AG04449 (cell line): ENCODE data around the gene TFAP2E.
A peak's percentile ranks its signal among the peaks of the same experiment; 100 is the strongest.

Experiments used
- CTCF ChIA-PET: fragments of 350-600 bp; formaldehyde crosslinking; extraction: SDS; loops from one replicate; lab custom pipeline; 2021; ENCODE audit warnings: antibody characterized with exemption; lab: Yijun Ruan, JAX
- POLR2A ChIA-PET: fragments of 400-600, 350-600 bp; formaldehyde crosslinking; extraction: SDS; loops from one replicate; lab custom pipeline; 2020; ENCODE audit warnings: antibody characterized with exemption, inconsistent platforms; lab: Yijun Ruan, JAX
- DNase-seq: peaks from one replicate; pipeline ENCODE4 v3.0.0-alpha.2; 2010; ENCODE audit warnings: low read depth, low spot score
- H3K4me3 ChIP-seq: 2 replicates; pipeline ENCODE4 v1.5.1; 2011; ENCODE audit warnings: low read depth, mild to moderate bottlenecking, control low read depth, low read length
- CTCF ChIP-seq: IDR thresholded peaks from one replicate; pipeline ENCODE4 v1.5.1; 2011; ENCODE audit warnings: mild to moderate bottlenecking, moderate library complexity, low read length, control low read depth, inconsistent platforms; ENCODE audit not compliant: insufficient read depth; ENCODE audit errors: missing control alignments

The TFAP2E gene

GRCh38 chr1:35557611-35558373 lies 15.3 kb upstream of the TFAP2E start, which contains the start of gene NCDN:
TSS of gene NCDN (plus strand) at chr1:35557799. CDS start at chr1:35558191, 392 bp downstream.
- TF ChIP-seq CTCF = no peak
- ChIA-PET POLR2A (interaction anchor here (0.7 to 1.0 kb wide), 4 partner anchors 11 to 684 kb away, joined by 3 to 7 read pairs (median 3); no protein-coding TSS in a partner anchor), CTCF (interaction anchor here (0.7 to 15.0 kb wide), 7 partner anchors 8 to 168 kb away, joined by 3 to 222 read pairs (median 19); no protein-coding TSS in a partner anchor)
- H3K4me3 ChIP-seq = peak within 1 kb of the TSS; percentile 97
- DNase-seq = peak; percentile 86

DNA sequence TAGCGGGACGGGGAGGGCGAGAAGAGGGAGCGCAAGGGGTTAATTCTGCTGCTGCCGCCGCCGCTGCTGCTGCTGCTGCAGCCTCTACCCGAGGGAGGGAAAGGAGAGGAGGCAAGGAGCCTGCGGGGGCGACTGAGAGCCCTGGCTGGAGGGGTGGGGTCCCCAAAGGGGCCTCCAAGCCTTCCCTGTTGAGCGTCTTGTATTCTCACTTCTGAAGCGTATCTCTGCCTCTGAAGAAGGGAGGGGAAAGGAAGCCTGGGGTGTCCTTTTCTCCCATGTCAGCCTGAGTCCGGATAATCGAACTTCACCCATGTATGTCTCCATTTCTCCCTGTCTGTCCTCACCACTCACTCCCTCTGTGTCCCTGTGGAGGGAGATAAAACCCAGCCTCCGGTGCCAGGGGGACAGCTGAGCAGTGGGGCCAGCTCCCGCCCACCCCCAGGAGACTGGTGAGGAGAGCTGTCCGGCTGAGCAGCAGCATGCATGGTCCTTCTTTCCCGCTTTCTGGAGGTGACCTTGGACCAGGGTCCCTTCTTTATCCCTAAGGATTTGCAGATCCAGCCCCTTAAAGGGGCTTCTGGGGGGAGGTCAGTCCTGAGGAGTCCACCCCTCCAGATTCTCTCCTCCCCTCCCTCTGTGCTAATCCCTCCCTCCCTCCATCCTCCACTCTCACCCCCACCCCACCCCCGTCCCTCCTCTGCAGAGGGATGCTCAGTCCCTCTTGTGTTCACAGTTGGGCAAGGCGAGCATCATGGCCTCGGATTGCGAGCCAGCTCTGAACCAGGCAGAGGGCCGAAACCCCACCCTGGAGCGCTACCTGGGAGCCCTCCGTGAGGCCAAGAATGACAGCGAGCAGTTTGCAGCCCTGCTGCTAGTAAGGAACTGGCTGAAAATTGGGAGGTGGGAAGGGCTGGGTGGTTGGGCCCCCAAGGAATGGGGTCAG lies 14.5 kb upstream of the TFAP2E start:
- H3K4me3 ChIP-seq = peak overlapping the region; percentile 97
- POLR2A ChIA-PET = interaction anchor here (0.9 kb wide), 1 partner anchor 108 kb away, joined by 3 read pairs; no protein-coding TSS in a partner anchor
- TF ChIP-seq CTCF = peak; percentile 27
- DNase-seq = no peak
- CTCF ChIA-PET = interaction anchor here (1.5 to 15.0 kb wide), 4 partner anchors 10 to 167 kb away, joined by 3 to 222 read pairs (median 27); no protein-coding TSS in a partner anchor

- no peak for TF ChIP-seq CTCF
- ChIA-PET CTCF (interaction anchor here (1.5 to 15.0 kb wide), 5 partner anchors 9 to 167 kb away, joined by 3 to 222 read pairs (median 21); no protein-coding TSS in a partner anchor), POLR2A (no interaction called here)
- H3K4me3 ChIP-seq = no peak overlapping the region; the same call in 1 of the 2 replicates
- no peak for DNase-seq
Observed at GRCh38 chr1:35559317-35559944, 13.7 kb upstream of the TFAP2E start.

DNA sequence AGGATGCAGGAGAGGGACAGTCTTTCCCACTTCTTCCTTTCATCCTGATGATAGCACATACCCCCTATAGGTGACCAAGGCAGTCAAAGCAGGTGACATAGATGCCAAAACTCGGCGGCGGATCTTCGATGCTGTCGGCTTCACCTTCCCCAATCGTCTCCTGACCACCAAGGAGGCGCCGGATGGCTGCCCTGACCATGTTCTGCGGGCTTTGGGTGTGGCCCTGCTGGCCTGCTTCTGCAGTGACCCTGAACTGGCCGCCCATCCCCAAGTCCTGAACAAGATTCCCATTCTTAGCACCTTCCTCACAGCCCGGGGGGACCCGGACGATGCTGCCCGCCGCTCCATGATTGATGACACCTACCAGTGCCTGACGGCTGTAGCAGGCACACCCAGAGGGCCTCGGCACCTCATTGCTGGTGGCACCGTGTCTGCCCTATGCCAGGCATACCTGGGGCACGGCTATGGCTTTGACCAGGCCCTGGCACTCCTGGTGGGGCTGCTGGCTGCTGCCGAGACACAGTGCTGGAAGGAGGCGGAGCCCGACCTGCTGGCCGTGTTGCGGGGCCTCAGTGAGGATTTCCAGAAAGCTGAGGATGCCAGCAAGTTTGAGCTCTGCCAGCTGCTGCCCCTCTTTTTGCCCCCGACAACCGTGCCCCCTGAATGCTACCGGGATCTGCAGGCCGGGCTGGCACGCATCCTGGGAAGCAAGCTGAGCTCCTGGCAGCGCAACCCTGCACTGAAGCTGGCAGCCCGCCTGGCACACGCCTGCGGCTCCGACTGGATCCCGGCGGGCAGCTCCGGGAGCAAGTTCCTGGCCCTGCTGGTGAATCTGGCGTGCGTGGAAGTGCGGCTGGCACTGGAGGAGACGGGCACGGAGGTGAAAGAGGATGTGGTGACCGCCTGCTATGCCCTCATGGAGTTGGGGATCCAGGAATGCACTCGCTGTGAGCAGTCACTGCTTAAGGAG lies 12.6 kb upstream of the TFAP2E start:
- CTCF ChIA-PET = interaction anchor here (1.2 to 15.0 kb wide), 6 partner anchors 8 to 166 kb away, joined by 3 to 222 read pairs (median 20); partner anchors contain the start of gene TFAP2E
- H3K4me3 ChIP-seq = no peak overlapping the region
- no peak for DNase-seq
- POLR2A ChIA-PET = interaction anchor here (0.8 kb wide), 1 partner anchor 106 kb away, joined by 3 read pairs; no protein-coding TSS in a partner anchor
- no peak for TF ChIP-seq CTCF
